GM19025 (cell line): Measurements from ENCODE around the gene MRPL42.
"Not testable (repeated sequence)": the region's sequence is repeated elsewhere in the genome, so short reads cannot be mapped to it uniquely, and the experiment has no call there.

ENCODE experiments used
- ATAC-seq: cut with Tn5 transposase; IDR thresholded peaks from one replicate; pipeline ENCODE4 v1.9.1; 2021; ENCODE audit warnings: mild to moderate bottlenecking, low read depth, moderate library complexity; ENCODE audit not compliant: unreplicated experiment

Gene MRPL42

DNA sequence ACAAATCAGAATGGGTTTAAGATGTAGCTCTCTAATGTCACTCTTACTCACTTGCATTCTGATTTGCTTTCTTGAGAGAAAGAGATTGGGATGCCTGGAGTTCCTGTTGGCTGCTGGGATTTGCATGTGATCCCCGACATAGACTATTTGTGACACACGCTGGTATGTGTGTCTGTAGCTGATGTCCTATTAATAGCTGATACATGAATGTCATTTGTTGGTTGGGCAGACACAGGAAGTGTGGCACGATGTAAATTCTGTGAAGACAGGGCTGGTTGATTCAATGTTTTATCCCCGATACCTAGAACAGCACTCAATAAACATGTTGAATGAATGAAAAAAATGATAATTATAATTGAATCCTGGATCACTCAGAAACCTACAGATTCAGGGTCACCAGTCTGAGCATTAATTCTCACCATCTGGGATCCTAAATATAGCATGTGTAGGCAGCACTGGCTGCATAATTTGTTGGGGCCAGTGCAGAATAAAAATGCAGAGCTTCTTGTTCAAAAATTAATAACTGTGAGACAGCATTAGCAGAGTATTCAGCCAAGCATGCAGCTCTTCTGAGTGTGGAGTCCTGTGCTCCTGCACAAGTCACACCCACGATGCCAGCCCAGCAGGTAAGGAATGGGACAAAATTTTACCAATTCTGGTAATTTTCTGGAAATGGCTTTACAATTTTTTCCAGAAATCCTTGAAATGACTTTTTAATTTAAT, 69.6 kb downstream of the MRPL42 start:
- peak; percentile 64 for ATAC-seq

- ATAC-seq = no peak
These were observed 70.5 kb downstream of the MRPL42 start for GRCh38 chr12:93537769-93538168.

- ATAC-seq = no peak
These were observed 72.5 kb downstream of the MRPL42 start for GRCh38 chr12:93539821-93540220.

DNA sequence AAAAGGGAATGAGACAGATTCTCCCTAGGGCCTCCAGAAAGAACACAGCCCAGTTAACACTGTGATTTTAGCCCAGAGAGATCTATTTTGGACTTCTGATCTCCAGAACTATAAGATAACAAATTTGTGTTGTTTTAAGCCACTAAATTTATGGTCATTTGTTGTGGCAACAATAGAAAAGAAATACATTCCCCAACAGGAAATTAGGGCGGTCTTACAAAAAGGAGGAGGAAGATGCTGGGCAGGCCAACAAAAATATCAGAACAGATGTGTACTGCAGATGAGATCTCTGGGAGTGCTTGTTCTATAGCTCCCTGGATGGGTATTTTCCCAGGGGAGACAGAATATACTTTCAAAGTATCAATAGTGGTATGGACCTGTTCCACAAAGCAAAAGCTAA, 73.2 kb downstream of the MRPL42 start:
- no peak for ATAC-seq

- no peak for ATAC-seq
These were observed 74.4 kb downstream of the MRPL42 start for GRCh38 chr12:93541578-93542225.

- ATAC-seq = no peak
These were observed 80.5 kb downstream of the MRPL42 start for GRCh38 chr12:93547778-93548177.

DNA sequence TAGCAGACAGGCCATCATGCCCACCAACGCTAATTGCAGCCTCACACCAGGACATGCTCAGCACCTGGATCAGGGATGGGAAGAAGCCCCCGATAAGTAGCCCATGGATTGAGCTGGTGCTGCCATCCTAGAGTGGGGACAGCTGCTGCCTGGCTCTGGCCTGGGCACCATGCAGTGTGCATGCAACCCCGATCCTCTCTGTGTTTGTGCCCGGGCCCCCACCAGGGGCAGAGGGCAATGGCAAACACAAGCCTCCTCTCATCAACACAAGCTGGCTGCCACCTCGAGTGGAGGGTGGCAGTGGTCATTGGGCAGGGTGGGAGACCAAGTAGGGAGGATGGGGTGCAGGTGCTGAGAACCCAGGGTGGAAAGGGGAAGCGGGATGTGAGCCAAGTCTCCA, 81.9 kb downstream of the MRPL42 start:
- no peak for ATAC-seq

GRCh38 chr12:93550748-93551611, 83.7 kb downstream of the MRPL42 start:
- ATAC-seq = no peak

DNA sequence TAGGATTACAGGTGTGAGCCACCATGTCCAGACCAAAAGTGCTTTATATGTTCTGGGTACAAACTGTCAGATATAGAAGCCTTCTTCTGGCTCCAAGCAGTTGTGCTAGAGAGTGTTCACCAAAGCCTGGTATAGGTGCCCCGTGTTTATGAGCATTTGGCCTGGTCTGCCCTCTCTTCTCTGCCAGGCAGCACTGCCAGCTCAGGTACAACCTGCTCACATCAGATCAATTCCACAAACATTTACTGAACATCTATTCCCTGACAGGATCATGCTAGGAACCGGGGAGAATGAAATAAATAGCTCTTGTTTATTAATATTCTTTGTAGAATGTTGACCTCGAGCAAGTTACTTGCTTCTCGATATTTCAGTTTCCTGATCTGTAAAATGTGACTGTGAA, 85.1 kb downstream of the MRPL42 start:
- no peak for ATAC-seq

- not testable (repeated sequence) for ATAC-seq
These were observed 90.6 kb downstream of the MRPL42 start for GRCh38 chr12:93557879-93558278.

- not testable (repeated sequence) for ATAC-seq
These were observed 91.4 kb downstream of the MRPL42 start for GRCh38 chr12:93558685-93559084.

DNA sequence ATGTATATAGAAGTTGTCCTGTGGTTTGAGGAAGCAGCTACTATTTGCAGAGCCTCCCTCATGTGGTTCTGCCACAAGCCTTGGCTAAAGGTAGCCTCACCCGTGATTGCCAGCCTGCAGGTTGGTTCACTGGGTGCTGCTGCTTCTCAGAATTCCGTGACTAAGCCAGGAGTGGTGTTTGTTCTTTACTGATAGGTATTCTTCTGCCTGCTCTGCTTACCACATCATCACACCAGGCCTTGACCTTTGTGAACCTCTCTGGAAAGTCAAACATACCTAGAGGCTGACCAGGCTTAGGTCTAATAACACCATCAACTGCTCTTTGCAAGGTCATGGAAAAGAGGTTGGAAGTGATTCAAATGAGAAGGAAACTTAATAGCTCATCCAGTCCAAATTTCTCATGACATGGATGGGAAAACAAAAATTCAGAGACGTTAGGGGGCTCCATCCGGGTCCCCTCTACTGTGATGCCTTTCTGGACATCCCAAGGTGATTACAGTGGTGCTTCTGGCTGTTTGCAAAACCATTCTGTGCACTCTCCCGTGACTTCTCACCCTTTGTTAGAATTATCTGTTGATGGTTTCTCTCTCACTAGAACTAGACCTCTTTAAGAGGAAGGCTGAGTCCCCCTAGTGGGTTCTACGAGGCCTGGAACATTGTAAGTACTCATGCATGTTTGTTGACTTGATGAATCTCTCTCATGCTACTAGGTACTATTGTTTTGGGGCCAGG, 96.7 kb downstream of the MRPL42 start:
- ATAC-seq = no peak

GRCh38 chr12:93565760-93566159, 98.4 kb downstream of the MRPL42 start:
- ATAC-seq = no peak
